Epidermal melanocyte (primary cell): ENCODE results near the gene KLHL35.
"Not testable (repeated sequence)": the region's sequence is repeated elsewhere in the genome, so short reads cannot be mapped to it uniquely, and the experiment has no call there.

ENCODE experiments used
- DNase-seq: peaks from one replicate; pipeline ENCODE4 v3.0.0; 2011; ENCODE audit warnings: low spot score; ENCODE audit not compliant: insufficient read length

KLHL35 gene

GRCh38 chr11:75426720-75427086 lies 6.3 kb downstream of the KLHL35 start:
- no peak for DNase-seq

- DNase-seq = no peak
Measured at GRCh38 chr11:75425422-75425821, 7.6 kb downstream of the KLHL35 start.

- peak; percentile 14 for DNase-seq
Measured at GRCh38 chr11:75424396-75424795, 8.6 kb downstream of the KLHL35 start.

GRCh38 chr11:75423721-75424120 lies 9.3 kb downstream of the KLHL35 start:
- DNase-seq = no peak

GRCh38 chr11:75422248-75423231 lies 10.5 kb downstream of the KLHL35 start:
- peak; percentile 26 for DNase-seq

GRCh38 chr11:75421902-75422247 lies 11.1 kb downstream of the KLHL35 start:
- DNase-seq = no peak

- DNase-seq = peak; percentile 76
Measured at GRCh38 chr11:75421035-75421602, 11.9 kb downstream of the KLHL35 start.

- DNase-seq = peak; percentile 13
Measured at GRCh38 chr11:75420224-75421034, 12.6 kb downstream of the KLHL35 start.

- DNase-seq = no peak
Measured at GRCh38 chr11:75413864-75414263, 19.1 kb downstream of the KLHL35 start.

GRCh38 chr11:75413146-75413545 lies 19.9 kb downstream of the KLHL35 start:
- DNase-seq = not testable (repeated sequence)

GRCh38 chr11:75409971-75410370 lies 23.0 kb downstream of the KLHL35 start:
- not testable (repeated sequence) for DNase-seq

- no peak for DNase-seq
Measured at GRCh38 chr11:75408957-75409219, 24.1 kb downstream of the KLHL35 start.

- DNase-seq = no peak
Measured at GRCh38 chr11:75406338-75406777, 26.6 kb downstream of the KLHL35 start.

GRCh38 chr11:75403983-75404658 lies 28.9 kb downstream of the KLHL35 start:
- no peak for DNase-seq

GRCh38 chr11:75403037-75403436 lies 30.0 kb downstream of the KLHL35 start:
- DNase-seq = no peak

GRCh38 chr11:75402002-75402773 lies 30.8 kb downstream of the KLHL35 start:
- no peak for DNase-seq

GRCh38 chr11:75400146-75400865 lies 32.7 kb downstream of the KLHL35 start:
- no peak for DNase-seq

GRCh38 chr11:75399344-75400145 lies 33.5 kb downstream of the KLHL35 start, which contains the start of gene RPS3:
RPS3 (plus strand) TSS chr11:75399518; CDS start chr11:75399548, 30 bp downstream.
- DNase-seq = peak; percentile 84

- no peak for DNase-seq
Measured at GRCh38 chr11:75398906-75399305, 34.1 kb downstream of the KLHL35 start.
